ENCODE measurements around the gene ZNF883.

ZNF883 gene

GRCh38 chr9:113026200-113026599, 14.2 kb upstream of the ZNF883 start:
- TF ChIP-seq CTCF (IDR thresholded peaks at IDR 0.05; ENCODE audit: insufficient read depth, low read length, poor library complexity, severe bottlenecking) = no peak
- Histone ChIP-seq H3K4me3 (replicated peaks; ENCODE audit: low read depth, low read length) (no peak overlapping the region), H3K27me3 (replicated peaks; ENCODE audit: control insufficient read depth, insufficient read depth, low read length) (no peaks in the 10 kb centered on the region), H3K36me3 (ENCODE audit: control insufficient read depth, insufficient read depth, low read length) (no peaks in the 10 kb centered on the region)
- DNase-seq (ENCODE audit: extremely low read depth, insufficient read length) = no peak

GRCh38 chr9:113018247-113018646, 6.3 kb upstream of the ZNF883 start:
- TF ChIP-seq CTCF (IDR thresholded peaks at IDR 0.05; ENCODE audit: insufficient read depth, low read length, poor library complexity, severe bottlenecking) = no peak
- H3K4me3 ChIP-seq (replicated peaks; ENCODE audit: low read depth, low read length) = no peak overlapping the region
- H3K27me3 ChIP-seq (replicated peaks; ENCODE audit: control insufficient read depth, insufficient read depth, low read length) = no peaks in the 10 kb centered on the region
- no peak for DNase-seq (ENCODE audit: extremely low read depth, insufficient read length)
- no peaks in the 10 kb centered on the region for H3K36me3 ChIP-seq (ENCODE audit: control insufficient read depth, insufficient read depth, low read length)

- H3K27me3 ChIP-seq (replicated peaks; ENCODE audit: control insufficient read depth, insufficient read depth, low read length) = no peaks in the 10 kb centered on the region
- no peak for DNase-seq (ENCODE audit: extremely low read depth, insufficient read length)
- no peak overlapping the region for H3K4me3 ChIP-seq (replicated peaks; ENCODE audit: low read depth, low read length)
- TF ChIP-seq CTCF (IDR thresholded peaks at IDR 0.05; ENCODE audit: insufficient read depth, low read length, poor library complexity, severe bottlenecking) = no peak
- H3K36me3 ChIP-seq (ENCODE audit: control insufficient read depth, insufficient read depth, low read length) = no peaks in the 10 kb centered on the region
Observed at GRCh38 chr9:113012492-113012891, 500 bp upstream of the ZNF883 start.

- H3K4me3 ChIP-seq (replicated peaks; ENCODE audit: low read depth, low read length) = no peak overlapping the region
- no peak for DNase-seq (ENCODE audit: extremely low read depth, insufficient read length)
Observed at GRCh38 chr9:113005777-113006176, 6.2 kb downstream of the ZNF883 start.

GRCh38 chr9:112997236-112997941, 14.6 kb downstream of the ZNF883 start:
- DNase-seq (ENCODE audit: extremely low read depth, insufficient read length) = no peak
- no peaks in the 10 kb centered on the region for H3K36me3 ChIP-seq (ENCODE audit: control insufficient read depth, insufficient read depth, low read length)

More at GRCh38 chr9:113005777-113006176, 6.2 kb downstream of the ZNF883 start:
- H3K27me3 ChIP-seq (replicated peaks; ENCODE audit: control insufficient read depth, insufficient read depth, low read length) = no peaks in the 10 kb centered on the region
- no peak for TF ChIP-seq CTCF (IDR thresholded peaks at IDR 0.05; ENCODE audit: insufficient read depth, low read length, poor library complexity, severe bottlenecking)
- no peaks in the 10 kb centered on the region for H3K36me3 ChIP-seq (ENCODE audit: control insufficient read depth, insufficient read depth, low read length)

More at GRCh38 chr9:112997236-112997941, 14.6 kb downstream of the ZNF883 start:
- TF ChIP-seq CTCF (IDR thresholded peaks at IDR 0.05; ENCODE audit: insufficient read depth, low read length, poor library complexity, severe bottlenecking) = no peak
- Histone ChIP-seq H3K4me3 (replicated peaks; ENCODE audit: low read depth, low read length) (no peak overlapping the region), H3K27me3 (replicated peaks; ENCODE audit: control insufficient read depth, insufficient read depth, low read length) (no peaks in the 10 kb centered on the region)
